Left hindlimb (tissue), 1 donor: Measurements from ENCODE around the gene RASA3.
"Not testable (repeated sequence)": the region's sequence is repeated elsewhere in the genome, so short reads cannot be mapped to it uniquely, and the experiment has no call there.

Experiments used
- DNase-seq: peaks from one replicate; pipeline ENCODE4 v3.0.0-alpha.2; 2018

The RASA3 gene

DNA sequence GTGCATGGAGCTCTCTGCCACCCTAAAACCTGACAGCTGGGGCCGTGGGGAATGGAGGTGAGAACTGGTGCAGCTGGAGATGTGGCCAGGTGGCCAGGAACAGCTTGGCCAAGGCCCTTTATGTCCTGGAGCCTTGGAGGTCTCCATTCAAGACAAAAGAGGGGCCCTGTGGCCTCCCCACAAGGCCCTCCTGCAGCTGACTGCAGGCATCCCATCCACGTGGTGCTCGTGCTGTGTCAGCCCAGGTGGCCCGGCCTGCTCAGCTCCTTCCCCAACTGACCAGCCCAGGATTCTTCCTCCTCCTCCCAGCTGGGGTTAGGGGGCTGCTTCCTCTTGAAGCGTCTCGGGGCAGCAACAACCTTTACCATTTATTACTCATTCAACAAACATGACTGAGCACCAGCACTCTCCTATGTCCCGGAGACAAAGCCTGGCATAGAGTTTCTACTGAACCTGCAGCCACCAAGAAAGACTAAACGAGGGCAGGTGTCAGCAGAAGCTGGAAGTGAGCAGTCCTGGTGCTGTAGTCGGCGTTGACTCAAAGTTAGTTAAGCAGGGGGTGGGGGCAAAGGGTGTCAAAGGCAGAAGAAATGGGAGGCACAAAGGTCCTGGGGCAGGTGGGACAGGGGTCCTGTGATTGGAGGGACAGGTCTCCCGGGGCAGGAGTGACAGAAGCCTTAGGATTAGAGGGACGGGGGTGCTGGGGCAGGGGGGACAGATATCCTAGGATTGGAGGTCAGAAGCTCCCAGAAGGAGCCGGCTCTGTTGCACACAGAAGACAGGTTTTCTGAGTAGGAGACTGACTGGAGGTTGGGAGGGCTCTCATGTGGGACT, 135.3 kb downstream of the RASA3 start:
- DNase-seq, result no peak

DNA sequence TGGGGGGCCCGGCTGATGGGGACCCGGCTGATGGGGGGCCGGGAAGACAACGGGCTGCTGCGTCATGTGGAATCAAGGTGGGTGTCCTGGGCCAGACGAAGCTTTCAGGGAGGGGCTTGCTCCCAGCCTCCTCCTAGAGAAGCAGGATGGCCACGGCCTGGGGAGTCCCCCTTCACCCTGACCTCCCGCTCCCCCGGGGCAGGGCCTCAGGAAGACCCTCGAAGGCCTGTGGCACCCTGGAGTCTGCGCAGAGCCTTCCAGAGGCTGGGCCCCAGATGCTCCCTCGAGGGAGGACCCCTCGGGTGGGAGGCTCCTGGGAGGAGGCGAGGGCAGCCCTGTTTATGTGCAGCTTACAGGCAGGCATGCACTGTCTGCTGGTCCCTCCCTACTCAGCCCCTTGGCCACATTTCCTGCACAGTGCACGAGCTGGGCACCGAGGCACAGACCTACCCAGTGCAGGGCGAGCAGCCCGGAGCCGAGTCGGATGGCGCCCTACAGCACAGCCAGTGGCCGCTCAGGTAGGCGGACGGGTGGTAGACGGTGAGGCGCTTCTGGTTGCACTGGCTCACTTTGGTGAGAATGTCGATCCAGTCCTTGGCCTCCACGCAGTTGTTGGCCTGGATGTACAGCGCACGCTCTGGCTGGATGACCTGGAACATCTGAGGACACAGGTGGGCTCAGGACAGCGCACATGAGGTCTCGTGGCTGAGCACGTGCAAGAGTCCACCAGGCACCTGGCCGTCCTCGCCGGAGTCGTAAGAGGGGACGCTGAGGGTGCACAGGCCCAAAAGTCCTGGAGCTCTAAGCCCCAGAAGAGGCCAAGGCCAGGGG, 136.1 kb downstream of the RASA3 start:
- DNase-seq, result no peak

DNA sequence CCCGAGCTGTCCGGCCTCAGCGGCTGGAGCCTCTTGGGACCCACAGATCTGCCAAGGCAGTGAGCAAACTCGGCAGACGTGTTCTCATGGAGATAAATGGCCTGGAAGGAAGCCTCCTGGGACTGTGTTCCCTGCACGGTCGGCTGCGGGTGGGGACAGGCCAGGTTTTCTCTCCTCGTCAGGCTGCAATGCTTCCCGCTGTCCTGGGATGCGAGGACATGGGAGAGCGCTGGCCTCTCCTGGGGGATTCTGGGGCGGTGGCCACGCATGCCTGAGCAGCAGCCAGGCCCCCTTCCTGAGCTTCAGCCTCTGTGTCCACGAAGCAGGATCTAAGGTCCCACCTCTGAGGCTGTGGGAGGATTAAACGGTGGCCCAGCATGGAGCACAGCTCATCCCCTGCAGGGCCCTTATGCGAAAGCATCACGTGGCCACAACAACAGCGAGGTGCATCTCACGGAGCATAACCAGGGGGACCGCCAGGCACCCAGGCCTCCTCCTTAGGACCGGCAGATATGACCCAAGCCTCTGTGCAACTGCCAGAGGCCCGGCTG, 137.3 kb downstream of the RASA3 start:
- no peak for DNase-seq

DNA sequence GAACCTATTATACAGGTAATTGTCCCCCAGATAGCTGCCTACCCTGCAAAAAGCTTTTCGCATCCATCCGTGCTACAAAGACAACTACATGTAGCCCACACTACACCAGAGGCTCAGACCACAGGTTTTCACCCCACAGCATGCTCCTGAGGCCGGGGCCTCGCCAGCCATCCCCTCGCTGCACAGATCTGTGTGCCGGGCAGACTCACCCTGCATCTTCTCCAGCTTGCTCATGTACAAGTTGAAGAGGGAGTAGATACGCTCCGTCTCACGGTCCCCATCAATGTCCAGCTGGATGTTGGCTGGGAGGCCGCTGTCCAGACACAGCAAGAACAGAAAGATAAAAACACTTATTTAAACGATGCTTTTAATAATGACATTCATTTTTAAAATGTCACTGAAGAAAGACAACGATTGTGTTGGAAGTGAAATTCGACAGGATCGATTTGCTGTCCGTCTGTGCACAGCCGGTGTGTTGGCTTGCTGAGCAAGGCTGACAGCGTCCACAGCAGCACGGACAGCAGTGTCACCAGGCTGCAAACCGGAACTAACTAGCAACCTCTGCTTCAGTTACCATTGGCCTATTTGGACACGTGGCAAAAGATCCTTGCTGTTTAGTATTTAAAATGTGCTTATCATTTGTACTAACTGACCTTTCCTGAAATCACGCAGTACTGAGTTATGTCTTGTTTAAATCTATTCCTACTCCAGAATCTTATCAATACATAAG, 140.0 kb downstream of the RASA3 start:
- no peak for DNase-seq

DNA sequence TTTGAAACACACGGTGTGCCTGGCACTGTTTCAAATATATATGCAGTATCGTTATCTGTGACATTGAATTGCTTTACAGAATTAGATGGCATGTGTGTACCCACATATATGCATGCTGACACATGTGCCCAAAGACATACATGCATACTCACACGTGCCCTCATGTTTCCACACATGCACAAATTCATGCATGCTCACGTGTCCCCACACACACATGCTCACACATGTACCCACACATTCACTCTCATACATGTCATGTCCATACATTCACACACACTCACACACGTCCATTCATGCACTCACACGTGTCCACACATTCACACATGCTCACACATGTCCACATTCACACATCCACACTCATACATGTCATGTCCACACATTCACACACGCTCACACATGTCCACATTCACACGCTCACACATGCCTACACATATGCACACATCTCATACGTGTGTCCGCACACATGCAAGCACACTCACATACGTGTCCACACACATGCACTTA, 140.7 kb downstream of the RASA3 start:
- DNase-seq, result no peak

DNA sequence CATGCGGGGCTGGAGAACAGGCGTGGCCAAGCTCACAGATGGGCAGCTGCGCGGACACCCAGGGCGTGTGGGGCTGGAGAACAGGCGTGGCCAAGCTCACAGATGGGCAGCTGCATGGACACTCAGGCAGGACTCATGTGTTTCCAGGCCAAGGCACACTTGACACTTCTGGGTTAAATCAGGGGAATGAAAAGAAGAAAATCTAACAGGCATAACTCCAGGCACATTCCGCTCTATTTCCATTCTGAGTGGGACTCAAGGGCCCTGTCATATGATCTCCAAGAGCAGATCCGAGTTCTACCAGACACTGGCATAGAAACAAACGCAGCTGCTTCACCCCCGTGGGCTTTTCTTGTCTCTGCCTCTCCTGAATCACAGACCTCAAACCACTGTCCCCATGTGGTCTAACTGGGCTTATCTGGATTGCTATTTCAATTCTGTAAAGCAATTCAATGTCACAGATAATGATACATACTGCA, 141.2 kb downstream of the RASA3 start:
- DNase-seq, result no peak

DNA sequence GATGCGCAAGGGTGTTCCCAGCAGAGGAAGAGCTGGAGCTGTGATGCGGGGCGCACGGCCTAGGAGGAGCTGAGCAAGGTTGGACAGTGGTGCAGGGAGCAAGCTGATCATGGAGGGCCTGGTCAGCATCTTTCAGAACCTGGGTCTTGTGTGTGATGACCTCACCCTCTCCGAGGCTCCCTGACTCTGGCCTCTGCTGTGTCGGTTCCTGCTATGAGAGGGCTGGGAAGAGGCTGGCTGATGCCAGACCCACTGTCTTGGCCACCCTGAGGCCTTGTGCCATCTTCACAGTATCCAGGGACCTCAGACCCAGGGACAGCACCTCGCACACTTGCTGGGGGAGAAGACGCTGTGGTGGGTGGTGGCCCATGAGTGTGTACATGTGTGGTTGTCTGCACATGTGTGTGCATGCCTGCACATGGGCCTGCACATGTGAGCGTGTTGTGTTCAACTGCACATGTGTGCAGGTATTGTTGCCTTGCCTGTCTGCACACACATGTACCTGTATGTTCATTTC, 142.0 kb downstream of the RASA3 start:
- no peak for DNase-seq

DNA sequence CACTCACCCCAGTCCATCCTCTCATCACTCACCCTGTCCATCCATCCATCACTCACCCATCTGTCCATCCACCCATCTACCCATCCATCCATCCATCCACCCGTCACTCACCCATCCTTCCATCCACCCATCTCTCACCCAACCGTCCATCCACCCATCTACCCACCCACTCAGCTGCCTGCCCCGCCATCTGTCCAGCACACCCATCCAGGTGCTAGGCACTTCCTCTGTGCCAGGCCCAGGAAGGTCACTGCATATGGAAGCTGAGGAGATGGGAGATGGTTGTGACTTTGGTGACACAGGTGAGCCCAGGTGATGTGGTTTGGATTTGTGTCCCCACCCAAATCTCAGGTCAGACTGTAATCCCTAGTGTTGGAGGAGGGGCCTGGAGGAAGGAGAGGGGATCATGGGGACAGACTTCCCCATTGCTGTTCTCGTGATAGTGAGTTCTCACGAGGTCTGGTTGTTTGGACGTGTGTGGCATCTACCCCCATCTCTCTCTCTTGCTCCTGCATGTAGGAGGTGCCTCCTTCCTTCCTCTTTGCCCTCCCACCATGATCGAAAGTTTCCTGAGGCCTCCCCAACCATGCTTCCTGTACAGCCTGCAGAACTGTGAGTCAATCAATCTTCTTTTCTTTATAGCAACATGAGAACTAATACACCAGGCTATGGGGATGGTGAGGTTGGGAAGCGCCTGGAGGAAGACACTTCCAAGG, 142.7 kb downstream of the RASA3 start:
- DNase-seq, result no peak

DNA sequence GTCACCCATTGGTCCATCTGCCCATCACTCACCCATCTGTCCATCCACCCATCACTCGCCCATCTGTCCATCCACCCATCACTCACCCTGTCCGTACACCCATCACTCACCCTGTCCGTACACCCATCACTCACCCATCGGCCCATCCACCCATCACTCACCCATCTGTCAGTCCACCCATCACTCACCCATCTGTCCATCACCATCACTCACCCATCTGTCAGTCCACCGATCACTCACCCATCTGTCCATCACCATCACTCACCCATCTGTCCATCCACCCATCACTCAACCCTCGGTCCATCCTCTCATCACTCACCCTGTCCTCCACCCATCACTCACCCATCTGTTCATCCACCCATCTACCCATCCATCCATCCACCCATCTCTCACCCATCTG, 143.6 kb downstream of the RASA3 start:
- DNase-seq, result not testable (repeated sequence)

DNA sequence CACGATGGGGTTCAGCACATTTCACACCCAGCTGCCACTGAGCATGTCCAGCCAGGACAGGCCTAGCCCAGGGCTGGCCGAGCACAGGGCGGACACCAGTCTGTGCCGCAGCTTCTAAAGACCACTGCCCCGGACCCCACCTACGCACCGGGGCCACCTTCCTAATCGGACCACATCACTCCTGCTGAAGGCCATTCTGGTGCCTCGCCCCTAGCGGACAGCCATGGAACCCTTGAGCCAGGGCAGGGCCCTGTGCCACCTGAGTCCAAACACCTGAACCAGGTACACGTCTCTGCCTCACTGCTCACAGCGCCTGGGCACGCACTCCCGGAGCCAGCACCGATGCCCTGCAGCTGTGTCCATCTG, 150.1 kb downstream of the RASA3 start:
- peak; percentile 27 for DNase-seq

DNA sequence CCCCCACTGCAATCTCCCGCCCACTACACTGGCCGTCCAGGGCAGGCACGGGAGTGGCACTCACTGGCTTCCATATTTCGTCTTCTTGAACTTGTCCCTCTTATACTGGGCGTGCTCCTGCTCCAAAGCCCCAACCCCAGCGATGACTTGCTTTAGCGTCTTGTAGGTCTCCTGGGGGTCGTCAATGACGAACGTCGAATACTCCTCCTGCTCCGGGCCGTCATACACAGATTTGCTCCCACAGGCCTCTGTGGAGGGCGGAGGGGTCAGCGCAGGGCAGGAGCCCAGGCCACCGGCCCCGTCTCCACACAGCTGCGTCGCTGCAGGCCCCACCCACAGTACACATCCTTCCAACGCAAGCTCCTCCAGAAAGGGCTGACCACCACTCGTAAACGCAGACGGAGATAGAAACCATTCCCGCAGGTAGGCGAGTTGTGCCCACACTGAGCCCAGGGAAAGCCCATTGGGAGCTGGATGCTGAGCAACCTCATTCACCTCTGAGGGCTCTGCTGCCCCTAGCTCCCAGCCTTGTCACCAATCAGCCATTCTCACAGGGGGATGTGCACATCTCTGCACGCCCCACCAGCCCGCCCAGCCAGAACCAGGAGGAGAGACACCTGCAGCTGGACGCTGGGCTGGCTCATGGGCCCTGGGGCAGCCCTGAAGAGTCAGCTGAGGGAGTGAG, 150.7 kb downstream of the RASA3 start:
- peak; percentile 10 for DNase-seq

DNA sequence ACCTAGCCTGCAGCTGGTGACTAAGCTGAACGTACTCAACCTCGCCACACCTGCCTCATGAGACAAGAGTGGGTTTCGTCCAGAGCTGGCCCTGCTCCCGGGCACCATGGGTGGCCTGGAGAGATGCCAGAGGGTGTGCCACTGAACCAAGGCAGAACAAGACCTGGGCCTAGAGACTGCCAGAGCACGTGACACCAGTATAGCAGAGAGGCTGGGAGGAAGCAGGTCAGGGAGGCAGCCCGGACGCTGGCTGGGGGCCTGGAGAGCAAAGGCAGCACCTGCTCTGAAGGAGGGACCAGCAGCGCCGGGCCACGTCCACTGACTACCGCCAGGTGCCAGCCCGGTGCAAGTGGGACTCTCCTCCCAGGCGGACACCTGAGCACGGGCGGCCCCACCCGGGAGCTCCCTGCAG, 151.2 kb downstream of the RASA3 start:
- DNase-seq, result peak; percentile 43

DNA sequence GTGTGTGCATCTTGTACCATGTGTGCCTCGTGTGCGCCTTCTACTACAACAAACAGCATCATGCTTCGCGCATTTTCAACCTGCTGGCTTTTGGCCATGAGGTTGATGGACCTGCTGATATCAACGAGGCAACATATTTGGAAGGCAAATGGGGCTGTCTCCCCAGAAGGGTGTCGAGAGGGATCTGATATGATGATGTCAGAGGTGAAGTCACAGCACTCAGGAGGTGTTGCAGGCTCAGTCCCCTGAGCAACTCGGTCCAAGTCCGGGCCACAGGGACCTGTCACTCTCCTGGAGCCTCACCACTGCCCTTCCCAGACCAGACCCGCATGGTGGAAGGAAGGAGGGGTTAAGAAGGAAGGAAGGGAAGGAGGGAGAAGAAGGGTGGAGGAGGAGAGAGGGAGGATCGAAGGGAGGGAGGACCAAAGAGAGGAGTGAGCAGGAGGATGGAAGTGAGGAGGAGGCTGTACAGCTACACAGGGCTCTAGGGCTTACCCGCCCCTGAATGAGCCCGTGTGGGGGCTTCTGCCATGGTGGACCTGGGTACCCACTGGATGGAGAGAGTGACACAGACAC, 151.8 kb downstream of the RASA3 start:
- DNase-seq, result peak; percentile 22

DNA sequence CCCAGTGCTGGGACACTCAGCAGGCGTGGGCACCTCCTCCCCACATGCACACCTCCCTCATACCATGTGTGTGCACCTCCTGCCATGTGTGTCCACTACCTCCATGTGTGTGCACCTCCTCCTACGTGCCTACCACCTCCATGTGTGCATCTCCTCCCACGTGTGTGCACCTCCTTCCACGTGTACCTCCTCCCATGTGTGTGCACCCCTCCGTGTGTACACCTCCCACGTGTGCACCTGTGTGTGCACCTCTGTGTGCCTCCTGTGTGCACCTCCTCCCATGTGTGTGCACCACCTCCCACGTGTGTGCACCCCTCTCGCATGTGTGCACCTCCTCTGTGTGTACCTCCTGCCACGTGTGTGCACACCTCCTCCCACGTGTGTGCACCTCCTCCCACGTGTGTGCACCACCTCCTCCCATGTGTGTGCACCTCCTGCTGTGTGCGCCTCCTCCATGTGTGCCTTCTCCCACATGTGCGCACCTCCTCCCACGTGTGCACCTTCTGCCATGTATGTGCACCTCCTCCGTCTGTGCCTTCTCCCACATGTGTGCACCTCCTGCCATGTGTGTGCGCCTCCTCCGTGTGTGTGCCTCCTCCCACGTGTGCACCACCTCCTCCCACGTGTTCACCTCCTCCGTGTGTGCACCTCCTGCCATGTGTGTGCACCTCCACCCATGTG, 152.5 kb downstream of the RASA3 start:
- DNase-seq, result no peak

DNA sequence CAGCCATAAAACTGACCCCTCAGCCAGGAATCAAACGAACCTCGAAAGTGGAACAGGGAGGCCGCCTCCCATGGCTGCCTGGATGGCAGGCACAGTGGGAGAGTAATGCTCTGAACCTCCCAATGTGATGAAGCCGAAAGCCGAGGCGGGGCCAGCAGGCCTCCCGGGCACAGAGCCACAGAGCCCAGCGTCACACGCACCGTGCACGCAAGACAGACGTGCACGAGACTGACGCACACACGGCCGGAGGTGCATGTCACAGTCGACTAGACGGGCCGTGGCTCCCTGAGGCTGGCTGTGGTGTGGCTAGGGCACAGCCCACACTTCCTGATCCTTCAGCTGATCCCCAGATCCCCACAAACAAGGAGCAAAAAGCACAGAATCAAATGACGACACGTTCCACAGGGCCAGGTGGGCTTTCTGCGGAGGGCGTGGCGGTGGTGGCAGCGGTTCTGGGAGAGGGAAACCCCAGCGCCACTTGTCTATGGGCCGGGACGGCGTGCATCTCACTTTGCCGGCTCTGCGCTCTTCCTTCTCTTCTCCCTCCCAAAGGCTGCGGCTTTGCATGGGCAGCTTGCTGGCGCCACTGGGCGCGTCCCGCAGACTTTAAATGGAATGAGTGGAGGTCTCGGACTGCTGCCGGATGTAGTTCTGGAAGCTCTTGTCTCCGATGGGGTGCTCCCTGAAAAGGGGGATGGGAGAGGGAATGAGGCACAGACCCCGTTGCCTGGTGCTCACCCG, 153.5 kb downstream of the RASA3 start:
- no peak for DNase-seq

DNA sequence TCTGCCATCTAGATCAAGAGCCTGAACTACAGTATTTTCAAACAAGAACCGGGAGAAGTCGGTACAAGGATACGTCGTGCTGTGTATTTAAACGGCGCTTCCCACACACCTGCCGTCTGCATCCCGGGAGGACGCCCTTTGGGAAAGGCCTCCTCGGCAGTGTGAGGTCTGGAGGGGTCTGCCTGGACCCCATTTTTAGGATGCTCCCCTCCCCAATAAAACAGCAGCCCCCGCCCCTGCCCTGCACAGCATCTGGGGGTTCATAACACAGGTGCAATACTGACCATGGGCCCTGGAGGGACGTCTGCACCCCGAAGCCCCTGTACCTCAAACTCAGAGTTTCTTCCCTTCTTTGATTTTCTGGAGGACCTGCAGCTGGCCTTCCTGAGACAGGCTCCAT, 154.4 kb downstream of the RASA3 start:
- DNase-seq, result no peak

DNA sequence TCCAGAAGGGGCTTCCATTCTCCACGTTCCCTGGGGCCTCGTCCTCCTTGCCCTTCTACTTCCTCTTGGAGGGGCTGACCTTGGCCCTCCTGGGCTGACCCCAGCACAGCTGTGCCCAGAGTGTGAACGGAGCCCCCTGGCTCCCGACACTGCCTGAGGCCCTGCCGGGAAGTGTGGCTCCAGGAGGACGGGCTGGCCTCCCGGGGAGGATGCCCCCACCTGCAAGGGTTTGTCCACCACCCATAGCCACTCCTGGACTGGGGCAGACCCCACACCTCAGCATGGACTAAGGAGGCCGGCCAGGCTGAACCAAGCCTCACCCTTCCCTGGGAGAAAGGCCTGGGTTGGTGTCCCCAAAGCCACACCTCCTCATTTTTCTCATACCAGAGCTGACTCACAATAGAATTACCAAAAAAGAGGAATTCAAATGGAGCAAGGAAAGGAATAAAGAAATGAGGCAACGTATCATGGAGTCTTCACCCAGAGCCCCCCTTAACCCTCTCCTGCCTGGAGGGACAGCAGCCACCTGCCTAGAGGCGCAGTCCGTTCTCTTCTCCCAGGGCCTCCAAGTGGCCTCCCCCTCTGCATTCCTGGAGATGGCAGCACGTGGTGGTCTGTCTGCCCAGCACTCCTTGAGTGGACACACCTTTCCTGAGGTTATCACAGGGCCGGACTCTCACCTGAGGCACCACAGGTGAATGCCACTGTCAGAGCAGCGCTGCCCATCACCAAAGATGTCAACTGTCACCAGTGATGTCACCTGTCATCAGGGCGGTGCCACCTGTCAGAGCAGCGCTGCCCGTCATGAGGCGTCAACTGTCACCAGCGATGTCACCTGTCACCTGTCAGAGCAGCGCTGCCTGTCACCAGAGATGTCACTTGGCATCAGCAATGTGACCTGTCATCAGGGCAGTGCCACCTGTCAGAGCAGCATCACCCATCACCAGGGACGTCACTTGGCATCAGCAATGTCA, 155.4 kb downstream of the RASA3 start:
- no peak for DNase-seq

DNA sequence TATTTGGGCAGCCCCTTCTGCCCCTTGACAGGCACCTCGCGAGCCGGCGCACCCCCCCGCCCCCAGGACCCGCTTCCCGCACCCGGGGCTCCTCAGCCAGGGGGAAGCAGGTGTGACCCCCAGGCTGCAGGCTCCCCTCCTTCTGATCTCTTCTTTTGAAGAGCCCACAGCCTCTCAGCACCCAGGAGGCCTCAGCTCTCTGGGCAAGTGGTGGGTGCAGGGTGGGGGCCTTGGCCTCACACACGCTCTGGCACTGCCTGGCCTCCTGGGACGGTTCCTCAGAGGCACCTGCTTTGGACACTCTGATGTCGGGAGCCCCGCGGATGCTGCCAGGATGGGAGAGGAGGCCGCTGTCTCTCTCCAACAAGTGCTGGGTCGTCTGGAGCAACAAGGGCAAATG, 157.0 kb downstream of the RASA3 start:
- DNase-seq, result no peak
